ENCODE results near the gene C10orf95. TPM values are rescaled to one million over a fixed set of nuclear protein-coding genes. Genes with fewer than 3 reads are reported as not detected.

C10orf95 gene
- total and polyA plus RNA-seq, 10 of the 15 experiments (the other 5 are each of a cell fraction or from before 2014, with no cell fraction given), result 0.06 to 1.1 (median 0.31) TPM

DNA sequence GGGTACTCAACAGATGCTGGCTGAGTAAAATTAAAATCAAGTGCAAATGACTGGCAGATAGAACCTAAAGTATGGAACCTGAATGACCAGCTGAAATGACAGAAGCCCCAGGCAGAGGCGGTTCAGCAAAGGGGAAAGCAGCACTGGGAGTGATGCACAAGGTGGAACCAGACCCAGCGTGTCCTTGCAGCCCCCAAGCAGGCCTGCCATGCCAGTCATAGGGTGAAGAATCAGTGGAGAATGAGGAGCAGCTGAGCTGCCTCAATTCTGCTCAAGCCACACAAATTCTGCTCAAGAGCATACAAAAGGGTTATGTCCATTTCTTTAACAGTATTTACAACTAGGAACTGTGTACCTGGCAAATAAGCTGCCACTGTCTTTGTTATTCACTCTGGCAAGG is 42.4 kb upstream of the C10orf95 start:
- no peak for FAIRE-seq
- RAD21 ChIA-PET (ENCODE audit: unreplicated experiment), result interaction anchor here (1.0 kb wide), 1 partner anchor 90 kb away, joined by 3 read pairs; no protein-coding TSS in a partner anchor

More for the DNA sequence above, 42.4 kb upstream of the C10orf95 start:
- no peak overlapping the region for H3K4me3 ChIP-seq
- TF ChIP-seq MXI1 (IDR thresholded peaks at IDR 0.05; ENCODE audit: low read depth, low read length) (no peak), PML (IDR thresholded peaks at IDR 0.05; ENCODE audit: low read length) (no peak), SRF (IDR thresholded peaks at IDR 0.05; ENCODE audit: low read depth in 2 of 2, low read length in 2 of 2) (no peak), REST (IDR thresholded peaks at IDR 0.05; ENCODE audit: low read depth, low read length) (no peak), USF1 (IDR thresholded peaks at IDR 0.05; ENCODE audit: borderline replicate concordance, extremely low read length, insufficient read depth, low read depth, low read length) (no peak), ZSCAN29 (IDR thresholded peaks at IDR 0.05) (no peak), CHD1 (IDR thresholded peaks at IDR 0.05; ENCODE audit: low read depth, low read length) (no peak), ATF7 (IDR thresholded peaks at IDR 0.05; ENCODE audit: low read depth) (no peak), ZNF24 (IDR thresholded peaks at IDR 0.05) (no peak), BRCA1 (IDR thresholded peaks at IDR 0.05; ENCODE audit: low read depth, low read length) (no peak), KDM1A (IDR thresholded peaks at IDR 0.05; ENCODE audit: borderline replicate concordance) (no peak), TCF7 (IDR thresholded peaks at IDR 0.05; ENCODE audit: borderline replicate concordance) (no peak), FOXK2 (IDR thresholded peaks at IDR 0.05) (no peak), ASH2L (IDR thresholded peaks at IDR 0.05; ENCODE audit: borderline replicate concordance, low read depth) (no peak), STAT3 (IDR thresholded peaks at IDR 0.05; ENCODE audit: low read depth, low read length) (no peak), ZZZ3 (IDR thresholded peaks at IDR 0.05; ENCODE audit: control insufficient read depth, insufficient read length, low read depth) (no peak), RCOR1 (conservative IDR thresholded peaks at IDR 0.05; ENCODE audit: low read depth, low read length) (no peak), CHD2 (IDR thresholded peaks at IDR 0.05; ENCODE audit: borderline replicate concordance, low read depth, low read length) (no peak)
- TF ChIP-seq, protein P1, sequence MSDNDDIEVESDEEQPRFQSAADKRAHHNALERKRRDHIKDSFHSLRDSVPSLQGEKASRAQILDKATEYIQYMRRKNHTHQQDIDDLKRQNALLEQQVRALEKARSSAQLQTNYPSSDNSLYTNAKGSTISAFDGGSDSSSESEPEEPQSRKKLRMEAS (IDR thresholded peaks at IDR 0.05; ENCODE audit: low read depth, low read length), result no peak
- WGBS (ENCODE audit: insufficient coverage, insufficient replicate concordance, low lambda C conversion rate, missing lambda C conversion rate), result 100% methylated on average over 2 of the region's 2 CpGs
- no TSS peak for BruUV-seq (replicated peaks)
- DNase-seq (ENCODE audit: low read depth, low spot score), result no peak
- intact Hi-C loops (cut with micrococcal nuclease; ENCODE audit: unreplicated experiment), result no loop called here
- H3K4me2 ChIP-seq (ENCODE audit: control insufficient read depth, insufficient read depth), result no peak overlapping the region
- H3K9ac ChIP-seq (ENCODE audit: control insufficient read depth, insufficient read depth, low read length), result no peak overlapping the region
- H3K27ac ChIP-seq (ENCODE audit: control insufficient read depth, insufficient read depth), result no peak overlapping the region
- no peaks in the 10 kb centered on the region for H3K27me3 ChIP-seq (replicated peaks in 1 of 2; ENCODE audit: control insufficient read depth in 2 of 2, insufficient read depth in 2 of 2, low read length in 1 of 2)
- ChIA-PET CTCF (interaction anchor here (0.9 kb wide), 1 partner anchor 90 kb away, joined by 4 read pairs; no protein-coding TSS in a partner anchor), POLR2A (no interaction called here), SMC1A (ENCODE audit: uncharacterized antibody, unreplicated experiment) (interaction anchor here (0.6 to 1.3 kb wide), 2 partner anchors 25 to 70 kb away, joined by 3 read pairs; no protein-coding TSS in a partner anchor)
- no peaks in the 10 kb centered on the region for H3K4me1 ChIP-seq (ENCODE audit: control insufficient read depth, insufficient read depth, low read length)
- no peaks in the 10 kb centered on the region for H4K20me1 ChIP-seq (ENCODE audit: control insufficient read depth, insufficient read depth)
- H2AFZ ChIP-seq (ENCODE audit: control insufficient read depth, low read depth, low read length), result no peak overlapping the region
- in situ Hi-C loops (cut with MboI), result no loop called here
- H3K36me3 ChIP-seq (ENCODE audit: control insufficient read depth in 2 of 2, insufficient read depth in 2 of 2, low read length in 1 of 2), result peaks cover 3 to 8% of the 10 kb centered on the region in 2 experiments
- no peaks in the 10 kb centered on the region for H3K9me3 ChIP-seq (replicated peaks; ENCODE audit: control insufficient read depth, insufficient read depth, low read length)
- ATAC-seq, result no peak
- H3K79me2 ChIP-seq (ENCODE audit: control insufficient read depth, insufficient read depth, low read length), result peaks cover 30% of the 10 kb centered on the region
